HG02970 (cell line): ENCODE results near the gene DNM2.
"Not testable (repeated sequence)": the region's sequence is repeated elsewhere in the genome, so short reads cannot be mapped to it uniquely, and the experiment has no call there.

Experiments used
- ATAC-seq: cut with Tn5 transposase; IDR thresholded peaks from one replicate; pipeline ENCODE4 v1.9.1; 2021; ENCODE audit warnings: mild to moderate bottlenecking, moderate library complexity, moderate number of reproducible peaks; ENCODE audit not compliant: unreplicated experiment, low FRiP score

DNM2 gene

GRCh38 chr19:10720607-10721125 lies 2.8 kb downstream of the DNM2 start:
- ATAC-seq, result no peak

GRCh38 chr19:10723591-10723990 lies 5.7 kb downstream of the DNM2 start:
- ATAC-seq, result no peak

GRCh38 chr19:10724573-10725071 lies 6.7 kb downstream of the DNM2 start:
- no peak for ATAC-seq

GRCh38 chr19:10725415-10725814 lies 7.5 kb downstream of the DNM2 start:
- ATAC-seq, result no peak

- no peak for ATAC-seq
Measured at GRCh38 chr19:10726268-10726667, 8.4 kb downstream of the DNM2 start.

DNA sequence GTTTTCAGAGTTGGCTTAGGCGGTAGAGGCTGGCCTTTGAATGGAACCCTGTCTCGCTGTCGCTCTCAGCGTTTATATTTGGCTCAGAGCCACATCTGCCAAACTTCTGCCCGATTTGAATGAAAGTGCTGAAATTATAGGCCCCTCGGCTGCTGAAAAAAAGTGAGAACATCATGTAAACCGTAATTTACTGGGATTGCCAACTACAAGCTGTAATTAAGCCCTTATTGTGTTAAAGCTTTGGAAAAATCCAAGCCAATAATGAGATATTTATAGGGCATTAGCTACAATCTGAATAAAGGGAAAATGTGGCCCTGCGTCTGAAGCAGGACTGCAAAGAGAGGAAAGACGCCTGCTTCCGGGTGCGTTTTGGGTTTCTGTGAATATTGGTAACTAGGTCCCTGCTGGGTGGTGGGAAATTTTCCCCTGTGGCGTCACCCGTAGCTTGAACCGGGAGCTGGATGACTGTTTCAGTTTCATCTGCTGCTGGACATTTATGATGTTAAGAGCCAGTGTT lies 9.9 kb downstream of the DNM2 start:
- ATAC-seq, result no peak

GRCh38 chr19:10729411-10729810 lies 11.5 kb downstream of the DNM2 start:
- no peak for ATAC-seq

DNA sequence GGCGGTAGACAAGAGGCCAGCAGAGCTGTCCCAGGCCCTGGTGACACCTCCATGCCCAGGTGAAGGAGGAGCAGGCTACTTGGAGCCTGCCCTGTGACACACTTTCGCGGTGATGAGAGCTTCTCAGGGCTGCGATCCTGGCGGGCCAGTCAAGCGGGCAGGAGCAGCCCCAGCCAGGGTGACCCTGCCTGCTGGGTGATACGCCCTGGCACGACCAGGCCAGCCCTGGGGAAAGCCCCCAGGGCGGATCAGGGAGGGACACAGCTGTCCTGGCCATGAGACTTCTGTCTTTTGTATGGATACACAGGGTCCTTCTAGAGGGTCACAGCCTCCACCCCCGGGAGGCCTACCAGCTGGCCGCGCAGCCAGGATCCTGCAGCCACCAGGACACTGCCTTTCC lies 13.1 kb downstream of the DNM2 start:
- ATAC-seq, result no peak

- ATAC-seq, result no peak
Measured at GRCh38 chr19:10735741-10736140, 17.9 kb downstream of the DNM2 start.

DNA sequence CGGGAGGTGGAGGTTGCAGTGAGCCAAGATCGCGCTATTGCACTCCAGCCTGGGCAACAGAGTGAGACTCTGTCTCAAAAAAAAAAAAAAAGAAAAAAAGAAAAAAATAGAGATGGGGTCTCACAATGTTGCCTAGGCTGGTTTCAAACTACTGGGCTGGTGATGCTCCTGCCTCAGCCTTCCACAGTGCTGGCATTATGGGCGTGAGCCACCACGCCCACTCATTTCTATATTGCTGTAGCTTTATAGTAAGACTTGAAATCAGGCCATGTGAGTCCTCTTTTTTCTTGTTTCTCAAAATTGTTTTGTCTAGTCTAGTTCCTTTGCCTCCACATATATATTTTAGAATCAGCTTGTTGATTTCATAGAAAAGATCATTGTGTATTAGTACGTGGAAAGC lies 18.3 kb downstream of the DNM2 start:
- no peak for ATAC-seq

- no peak for ATAC-seq
Measured at GRCh38 chr19:10736916-10737551, 19.2 kb downstream of the DNM2 start.

- ATAC-seq, result no peak
Measured at GRCh38 chr19:10737722-10738121, 19.8 kb downstream of the DNM2 start.

GRCh38 chr19:10740798-10741197 lies 22.9 kb downstream of the DNM2 start:
- ATAC-seq, result no peak

DNA sequence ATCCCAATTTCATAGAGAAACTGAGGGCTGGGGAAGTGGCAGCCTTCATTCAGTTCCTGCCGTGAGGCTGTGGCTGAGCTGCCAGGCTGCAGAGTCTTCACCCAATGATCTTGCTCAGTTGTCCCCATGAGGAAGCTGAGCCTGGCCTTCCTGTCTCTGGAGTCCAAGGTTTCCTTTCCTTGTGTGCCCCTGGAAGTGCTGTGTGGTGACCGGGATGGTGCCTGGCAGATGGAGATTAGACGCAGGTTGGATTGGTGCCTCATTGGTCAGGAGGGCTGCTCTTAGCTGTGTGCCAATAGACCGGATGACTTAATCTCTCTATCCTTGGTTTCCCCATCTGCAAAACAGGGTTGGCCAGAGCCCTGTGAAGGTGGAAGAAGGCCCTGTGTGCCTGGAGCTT lies 24.6 kb downstream of the DNM2 start:
- ATAC-seq, result no peak

- ATAC-seq, result no peak
Measured at GRCh38 chr19:10744253-10744798, 26.4 kb downstream of the DNM2 start.

- no peak for ATAC-seq
Measured at GRCh38 chr19:10744801-10745293, 27.0 kb downstream of the DNM2 start.

DNA sequence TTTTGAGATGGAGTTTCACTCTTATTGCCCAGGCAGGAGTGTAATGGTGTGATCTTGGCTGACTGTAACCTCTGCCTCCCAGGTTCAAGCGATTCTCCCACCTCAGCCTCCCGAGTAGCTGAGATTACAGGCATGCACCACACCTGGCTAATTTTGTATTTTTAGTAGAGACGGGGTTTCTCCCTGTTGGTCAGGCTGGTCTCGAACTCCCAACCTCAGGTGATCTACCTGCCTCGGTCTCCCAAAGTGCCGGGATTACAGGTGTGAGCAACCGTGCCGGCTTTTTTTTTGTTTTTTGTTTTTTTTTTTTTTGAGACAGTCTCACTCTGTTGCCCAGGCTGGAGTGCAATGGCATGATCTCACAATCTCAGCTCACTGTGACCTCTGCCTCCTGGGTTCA lies 28.6 kb downstream of the DNM2 start:
- ATAC-seq, result not testable (repeated sequence)

DNA sequence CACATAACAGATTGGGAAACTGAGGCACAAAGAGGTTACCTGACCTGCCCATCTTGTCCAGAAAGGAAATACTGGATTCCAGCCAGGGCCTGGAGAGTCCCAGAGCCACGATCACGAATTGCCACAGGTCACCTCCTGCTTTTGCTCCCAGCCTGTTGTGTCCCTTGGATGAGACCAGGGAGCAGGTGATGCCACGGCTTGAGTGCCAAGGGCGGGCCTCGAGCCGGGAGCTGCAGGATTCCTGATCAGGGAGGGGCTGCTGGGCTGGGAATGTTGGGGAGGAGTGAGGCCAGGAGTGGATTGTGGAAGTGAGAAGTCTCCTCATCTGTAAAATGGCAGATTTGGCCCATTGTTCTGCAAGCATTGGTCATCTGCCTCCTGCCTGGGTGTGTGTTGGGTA lies 29.4 kb downstream of the DNM2 start:
- no peak for ATAC-seq

GRCh38 chr19:10747674-10748073 lies 29.8 kb downstream of the DNM2 start:
- ATAC-seq, result no peak

- no peak for ATAC-seq
Measured at GRCh38 chr19:10748195-10748926, 30.5 kb downstream of the DNM2 start.

DNA sequence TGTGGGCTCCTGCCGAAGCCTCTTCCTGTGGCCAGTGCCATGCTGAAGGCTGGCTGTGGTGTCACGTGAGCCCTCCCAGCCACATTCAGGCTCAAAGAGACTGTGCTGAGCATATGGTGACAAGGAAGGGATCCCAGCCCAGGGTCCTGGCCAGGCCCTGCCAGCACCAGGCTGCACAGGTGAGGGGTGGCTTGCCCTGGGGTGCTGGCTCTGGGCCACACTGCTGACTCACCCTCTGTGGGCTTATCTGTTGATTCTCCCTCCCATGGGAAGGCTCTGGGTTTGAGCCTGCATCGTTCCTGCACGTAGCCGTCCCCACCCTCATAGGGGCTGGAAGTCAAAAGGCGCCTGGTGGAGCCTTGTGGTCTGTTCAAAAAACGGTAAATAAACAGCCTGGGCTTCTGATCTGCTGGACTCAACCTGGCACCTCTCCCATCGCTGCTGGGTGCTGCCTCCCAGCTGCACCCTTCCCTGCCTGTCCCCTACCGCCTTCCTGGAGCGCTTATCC lies 31.1 kb downstream of the DNM2 start:
- ATAC-seq, result no peak
